Prostate gland (tissue), 2 donors: ENCODE results near the gene COPG1. TPM values are rescaled to one million over a fixed set of nuclear protein-coding genes. Genes with fewer than 3 reads are reported as not detected.

Experiments used
- DNase-seq: peaks from one replicate; pipeline ENCODE4 v3.0.0-alpha.2; 2019; ENCODE audit warnings: low spot score
- H3K27ac ChIP-seq, 2 donors: fragments of 200-600 bp; sonication (generic); 2 replicates each; pipeline ENCODE4 v1.5.1; 2017 to 2019
- H3K27me3 ChIP-seq: fragments of 200-600 bp; sonication (generic); replicated peaks from 2 replicates; pipeline ENCODE4 v1.5.1; 2019; ENCODE audit not compliant: insufficient read depth
- H3K36me3 ChIP-seq, 2 donors: fragments of 200-600 bp; sonication (generic); 1 replicate in 1 of 2; 2 replicates in 1 of 2; pipeline versions ENCODE4 v1.5.1 to v1.8.1; 2017 to 2019
- H3K4me1 ChIP-seq: fragments of 200-600 bp; sonication (generic); replicated peaks from 2 replicates; pipeline ENCODE4 v1.5.1; 2019
- H3K4me3 ChIP-seq, 2 donors: fragments of 200-600 bp; sonication (generic); 2 replicates each; pipeline ENCODE4 v1.5.1; 2017 to 2019
- H3K9me3 ChIP-seq: fragments of 200-600 bp; sonication (generic); 2 replicates; pipeline ENCODE4 v1.5.1; 2017
- CTCF ChIP-seq, 4 experiments: fragments of 200-600 bp in 2 of 4; fragments of 450-650 bp in 2 of 4; sonication (generic) in 2 of 4; IDR thresholded peaks; 1 replicate in 3 of 4; 2 replicates in 1 of 4; pipeline ENCODE4 v1.5.1; 2016 to 2019; ENCODE audit warnings: antibody characterized with exemption in 4 of 4, mild to moderate bottlenecking in 2 of 4, moderate library complexity in 2 of 4
- POLR2A ChIP-seq: fragments of 450-650 bp; IDR thresholded peaks from one replicate; pipeline ENCODE4 v1.6.1; 2016; ENCODE audit warnings: antibody characterized with exemption, mild to moderate bottlenecking
- POLR2AphosphoS5 ChIP-seq: sonication (generic); formaldehyde crosslinking; IDR thresholded peaks from one replicate; pipeline ENCODE4 v1.6.1; 2017; ENCODE audit warnings: antibody characterized with exemption
- WGBS: methylation state at CpG from one replicate; pipeline ENCODE4 v1.1.5; 2018; 5-methylcytosine and 5-hydroxymethylcytosine counted together
- intact Hi-C: fragments of 100-400 bp; cut with DNase I; formaldehyde crosslinking; loops from one replicate; pipeline ENCODE4 v1.14.2; 2022
- microRNA-seq: library from miRNA; unstranded; fragments of <30 nt; microRNA quantifications from one replicate; pipeline ENCODE4, GENCODE V29; 2016
- small RNA-seq, 2 donors: library from RNA; depleted of rRNA; stranded (forward); fragments of <200 nt; gene quantifications; one replicate each; pipeline ENCODE3, GENCODE V24; 2016
- total RNA-seq, 2 donors: library from RNA; depleted of rRNA; stranded (reverse); fragments of >200 nt; gene quantifications; one replicate each; pipeline ENCODE4 v1.1.0, GENCODE V29; 2016

The COPG1 gene
- total RNA-seq, 2 donors from 2014 or later, result 143 to 220 TPM

- TF ChIP-seq CTCF (IDR thresholded peaks at IDR 0.05), result no peak
- no peak for TF ChIP-seq POLR2A
- TF ChIP-seq POLR2AphosphoS5, result no peak
- intact Hi-C loops, result no loop called here
These were observed 75.4 kb downstream of the COPG1 start for GRCh38 chr3:129324855-129325254.

GRCh38 chr3:129325383-129325782 is 76.0 kb downstream of the COPG1 start:
- Histone ChIP-seq H3K4me3 (no peak overlapping the region), H3K36me3 (no peaks in the 10 kb centered on the region), H3K4me1 (no peaks in the 10 kb centered on the region), H3K27me3 (no peaks in the 10 kb centered on the region), H3K9me3 (no peaks in the 10 kb centered on the region), H3K27ac (no peak overlapping the region)
- TF ChIP-seq POLR2AphosphoS5, result no peak
- TF ChIP-seq CTCF (IDR thresholded peaks at IDR 0.05), result no peak
- no peak for TF ChIP-seq POLR2A
- intact Hi-C loops, result no loop called here
- DNase-seq, result no peak
- WGBS, result 90% methylated on average over 3 of the region's 3 CpGs

More at GRCh38 chr3:129324855-129325254, 75.4 kb downstream of the COPG1 start:
- no peak overlapping the region for H3K27ac ChIP-seq
- DNase-seq, result no peak
- no peaks in the 10 kb centered on the region for H3K9me3 ChIP-seq
- H3K4me3 ChIP-seq, result no peak overlapping the region
- H3K27me3 ChIP-seq, result no peaks in the 10 kb centered on the region
- 93% methylated on average over 12 of the region's 12 CpGs for WGBS
- no peaks in the 10 kb centered on the region for H3K36me3 ChIP-seq
- no peaks in the 10 kb centered on the region for H3K4me1 ChIP-seq

GRCh38 chr3:129326138-129326537 is 76.7 kb downstream of the COPG1 start:
- no peaks in the 10 kb centered on the region for H3K27me3 ChIP-seq
- no peak overlapping the region for H3K4me3 ChIP-seq
- no peaks in the 10 kb centered on the region for H3K4me1 ChIP-seq
- no peaks in the 10 kb centered on the region for H3K9me3 ChIP-seq
- intact Hi-C loops, result no loop called here
- H3K27ac ChIP-seq, result no peak overlapping the region
- H3K36me3 ChIP-seq, result no peaks in the 10 kb centered on the region
- DNase-seq, result no peak
- 94% methylated on average over 12 of the region's 12 CpGs for WGBS
- TF ChIP-seq POLR2AphosphoS5, result no peak
- TF ChIP-seq CTCF (IDR thresholded peaks at IDR 0.05), result no peak
- TF ChIP-seq POLR2A, result no peak

- DNase-seq, result no peak
- Histone ChIP-seq H3K9me3 (no peaks in the 10 kb centered on the region), H3K27me3 (no peaks in the 10 kb centered on the region), H3K4me1 (no peaks in the 10 kb centered on the region), H3K27ac (no peak overlapping the region), H3K4me3 (no peak overlapping the region), H3K36me3 (no peaks in the 10 kb centered on the region)
- TF ChIP-seq POLR2A (no peak), CTCF (IDR thresholded peaks at IDR 0.05) (no peak), POLR2AphosphoS5 (no peak)
- intact Hi-C loops, result no loop called here
- 81% methylated on average over 11 of the region's 11 CpGs for WGBS
These were observed 77.2 kb downstream of the COPG1 start for GRCh38 chr3:129326595-129326994.

Small RNAs within 50 kb of the gene (microRNA-seq; reads per million reads assigned to microRNA genes)
- 0.42 reads per million for gene MIR6826

Small RNAs within 50 kb of the gene (small RNA-seq; reads per million reads assigned to genes)
- gene MIR6826 (0 reads per million in 2 donors), gene RPS27P12 (0 reads per million in 2 donors)

Other genes starting within 250 kb of the COPG1 start
- 1 to 10 TPM; 1.8 to 4.0 TPM for gene EFCC1, start 248.3 kb upstream of the COPG1 start, total RNA-seq
- not detected for gene GP9, start 188.8 kb upstream of the COPG1 start, total RNA-seq
- 10 to 100 TPM; 35.9 to 52.3 TPM for gene RAB43, start 127.8 kb upstream of the COPG1 start, total RNA-seq
- gene ISY1, start 88.5 kb upstream of the COPG1 start, total RNA-seq, result 10 to 100 TPM; 22.3 to 29.1 TPM
- gene CNBP, start 65.7 kb upstream of the COPG1 start, total RNA-seq, result 100 to 1,000 TPM; 339 to 523 TPM
- 10 to 100 TPM; 29.1 to 34.9 TPM for gene HMCES, start 29.3 kb downstream of the COPG1 start, total RNA-seq
- gene EFCAB12, start 179.0 kb downstream of the COPG1 start, total RNA-seq, result 10 to 100 TPM in 1 of 2 donors, 1 to 10 TPM in 1; 6.2 to 13.7 TPM
- 10 to 100 TPM; 20.6 to 34.0 TPM for gene MBD4, start 190.3 kb downstream of the COPG1 start, total RNA-seq
- gene IFT122, start 190.6 kb downstream of the COPG1 start, total RNA-seq, result 10 to 100 TPM; 60.8 to 91.3 TPM